SK-N-MC (cell line): ENCODE measurements around the gene HOXB7.

Source experiments
- EZH2 ChIP-seq: fragments of 200-600 bp; sonication (generic); IDR thresholded peaks from one replicate; pipeline ENCODE4 v1.6.1; 2017; ENCODE audit warnings: antibody characterized with exemption
- FOXP2 ChIP-seq: optimal IDR thresholded peaks from 2 replicates; pipeline ENCODE3; 2011; ENCODE audit warnings: mild to moderate bottlenecking, moderate library complexity; ENCODE audit not compliant: insufficient read depth; ENCODE audit errors: extremely low read length, control extremely low read depth
- POLR2AphosphoS5 ChIP-seq: IDR thresholded peaks from 2 replicates; pipeline ENCODE4 v1.6.1; 2012; ENCODE audit warnings: mild to moderate bottlenecking, low read depth, low read length, borderline replicate concordance

GRCh38 chr17:48579471-48579759, 31.4 kb downstream of the HOXB7 start:
- TF ChIP-seq POLR2AphosphoS5 (no peak), EZH2 (no peak), FOXP2 (no peak)
